GM18858 (cell line): ENCODE data around the gene DYNLL2.
"Not testable (repeated sequence)": the region's sequence is repeated elsewhere in the genome, so short reads cannot be mapped to it uniquely, and the experiment has no call there.

Source experiments
- ATAC-seq: cut with Tn5 transposase; IDR thresholded peaks from one replicate; pipeline ENCODE4 v1.9.1; 2021; ENCODE audit not compliant: unreplicated experiment

DYNLL2 gene

GRCh38 chr17:58066401-58066800 lies 16.8 kb upstream of the DYNLL2 start:
- no peak for ATAC-seq

- ATAC-seq = no peak
Measured at GRCh38 chr17:58072862-58073261, 10.4 kb upstream of the DYNLL2 start.

- ATAC-seq = not testable (repeated sequence)
Measured at GRCh38 chr17:58073266-58073665, 10.0 kb upstream of the DYNLL2 start.

GRCh38 chr17:58074406-58074805 lies 8.8 kb upstream of the DYNLL2 start:
- not testable (repeated sequence) for ATAC-seq

- ATAC-seq = no peak
Measured at GRCh38 chr17:58079300-58080033, 3.8 kb upstream of the DYNLL2 start.

GRCh38 chr17:58081646-58082340 lies 1.4 kb upstream of the DYNLL2 start:
- ATAC-seq = no peak

- no peak for ATAC-seq
Measured at GRCh38 chr17:58082341-58082869, 814 bp upstream of the DYNLL2 start.

- no peak for ATAC-seq
Measured at GRCh38 chr17:58083491-58084316, 485 bp downstream of the DYNLL2 start.

GRCh38 chr17:58084317-58084981 lies 1.2 kb downstream of the DYNLL2 start:
- ATAC-seq = no peak

GRCh38 chr17:58085039-58085715 lies 2.0 kb downstream of the DYNLL2 start:
- ATAC-seq = no peak

- ATAC-seq = no peak
Measured at GRCh38 chr17:58086953-58087352, 3.7 kb downstream of the DYNLL2 start.

GRCh38 chr17:58088624-58089023 lies 5.4 kb downstream of the DYNLL2 start:
- no peak for ATAC-seq

- ATAC-seq = no peak
Measured at GRCh38 chr17:58089111-58089510, 5.9 kb downstream of the DYNLL2 start.

GRCh38 chr17:58091024-58091567 lies 7.9 kb downstream of the DYNLL2 start:
- ATAC-seq = no peak

- no peak for ATAC-seq
Measured at GRCh38 chr17:58092101-58092796, 9.0 kb downstream of the DYNLL2 start.

GRCh38 chr17:58092797-58093385 lies 9.7 kb downstream of the DYNLL2 start:
- ATAC-seq = no peak

GRCh38 chr17:58094118-58094517 lies 10.9 kb downstream of the DYNLL2 start:
- ATAC-seq = no peak

- ATAC-seq = no peak
Measured at GRCh38 chr17:58096892-58097291, 13.7 kb downstream of the DYNLL2 start.
